Activated CD4-positive, alpha-beta T cell treated with anti-CD3 and anti-CD28 coated beads, Interleukin-2, amount 50 U/mL, for 48 hours (primary cell): Measurements from ENCODE around the gene PRDM16.

Experiments used
- DNase-seq, 2 experiments: peaks; one replicate each; pipeline ENCODE4 v3.0.0-alpha.2; 2020

PRDM16 gene

DNA sequence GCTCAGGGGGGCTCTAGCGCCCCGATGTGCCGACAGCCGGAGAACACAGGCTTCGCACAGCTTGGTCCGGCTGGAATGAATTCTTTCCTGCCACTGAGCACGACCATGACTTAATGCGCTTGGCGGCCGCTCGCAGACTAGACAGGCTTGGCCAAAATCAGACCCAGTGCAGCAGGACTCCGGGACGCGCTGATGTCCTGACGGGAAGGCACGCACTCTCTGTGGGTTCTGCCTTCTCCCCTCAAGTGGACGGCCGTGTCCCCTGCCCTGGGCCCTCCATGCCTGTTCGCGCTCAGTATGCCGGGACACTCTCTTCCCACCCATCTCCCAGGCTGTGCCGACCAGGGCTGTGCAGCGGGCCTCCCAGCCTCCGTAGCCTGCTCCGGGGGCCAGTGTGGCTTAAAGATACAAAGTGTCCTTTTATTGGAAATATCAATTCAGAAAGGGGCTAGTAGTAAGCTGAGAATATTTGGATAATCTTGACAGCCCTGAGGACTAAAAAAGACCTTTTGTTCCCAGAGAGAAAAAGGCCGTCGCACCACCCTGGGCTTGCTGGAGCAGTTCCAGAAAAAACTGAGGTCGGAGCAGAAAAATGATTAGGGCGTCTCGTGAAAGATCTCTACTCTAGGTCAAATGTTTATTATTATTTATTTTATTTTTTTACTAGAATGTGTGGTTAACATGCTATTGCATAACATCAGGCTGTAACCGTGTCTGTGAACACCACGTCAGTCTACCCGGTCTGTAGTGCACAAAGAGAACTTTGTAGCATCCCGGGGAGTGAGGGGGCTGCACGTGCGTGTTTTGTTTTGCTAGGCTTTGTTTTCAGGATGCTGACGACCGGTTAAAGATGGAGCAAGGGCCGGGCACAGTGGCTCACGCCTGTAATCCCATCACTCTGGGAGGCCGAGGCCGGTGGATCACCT is 297.4 kb downstream of the PRDM16 start:
- no peak for DNase-seq

DNA sequence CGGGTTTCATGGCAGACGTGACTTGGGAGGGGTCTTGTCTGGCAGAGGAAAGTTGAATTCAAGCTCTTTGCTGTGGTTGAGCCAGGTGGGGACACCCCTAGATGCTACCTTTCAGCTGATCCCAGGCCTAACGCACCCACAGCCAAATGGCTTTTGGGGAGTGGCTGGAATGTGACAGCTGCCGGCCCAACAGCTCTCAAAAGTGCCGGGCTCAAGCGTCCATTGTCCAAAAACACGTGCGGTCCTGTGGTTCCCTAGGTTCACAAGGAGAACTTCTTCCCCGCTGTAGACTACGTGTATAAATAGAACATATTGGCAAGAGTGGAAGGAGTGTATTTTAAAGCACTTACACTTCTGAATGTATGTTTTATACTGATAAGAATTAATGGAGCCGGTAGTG is 298.4 kb downstream of the PRDM16 start:
- no peak for DNase-seq

DNA sequence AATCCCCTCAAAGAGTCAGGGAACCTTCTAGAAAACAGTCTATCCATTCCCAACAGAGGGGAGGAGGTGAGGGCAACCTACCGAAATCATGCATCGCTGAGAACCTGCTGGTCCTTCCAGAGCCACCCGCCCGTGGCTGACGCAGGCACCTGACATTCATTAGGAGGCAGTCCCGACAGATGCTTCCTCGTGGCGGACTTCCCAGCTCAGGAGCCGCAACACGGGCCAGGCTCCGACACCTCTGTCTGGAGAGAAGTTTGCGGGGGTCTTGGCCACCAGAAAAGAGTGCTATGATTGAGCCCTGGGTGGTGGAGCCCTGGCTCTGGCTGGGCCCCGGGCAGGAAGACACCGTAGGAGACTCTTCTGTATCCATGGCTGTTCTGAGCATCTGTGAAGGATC is 299.1 kb downstream of the PRDM16 start:
- no peak for DNase-seq

DNA sequence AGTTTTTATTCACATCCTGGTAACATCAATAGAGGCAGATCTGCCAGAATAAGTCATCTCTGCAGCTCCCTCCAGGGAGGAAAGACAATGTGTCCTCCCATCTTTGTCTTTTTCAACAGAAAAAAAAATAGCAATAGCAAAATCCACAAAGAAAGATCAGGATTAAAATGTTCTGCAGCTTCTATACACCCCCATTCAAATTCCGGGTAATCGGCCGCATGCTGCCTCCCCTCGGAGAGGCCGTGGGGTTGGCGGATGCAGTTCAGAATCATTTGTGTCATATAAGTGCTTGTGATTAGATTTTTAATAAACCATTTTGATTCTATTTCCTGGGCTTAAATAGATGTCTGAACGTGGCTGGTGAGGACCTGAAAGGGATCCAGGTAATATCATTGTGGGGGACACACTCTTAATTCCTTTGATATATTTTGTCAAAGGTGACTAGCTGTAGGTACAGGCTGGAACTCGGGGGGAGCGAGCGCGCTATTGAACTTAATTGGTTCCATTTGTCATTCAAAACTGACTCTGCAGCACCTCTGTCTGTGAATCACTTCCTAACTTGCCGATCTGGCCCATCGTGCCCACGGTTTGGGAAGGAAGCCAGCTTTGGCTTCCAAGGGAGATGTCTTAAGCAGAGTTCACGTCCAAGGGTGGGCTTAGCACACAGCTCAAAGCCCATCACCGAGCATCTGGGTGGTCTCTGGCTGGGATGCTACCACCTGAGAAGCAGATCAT is 299.9 kb downstream of the PRDM16 start:
- DNase-seq: no peak

DNA sequence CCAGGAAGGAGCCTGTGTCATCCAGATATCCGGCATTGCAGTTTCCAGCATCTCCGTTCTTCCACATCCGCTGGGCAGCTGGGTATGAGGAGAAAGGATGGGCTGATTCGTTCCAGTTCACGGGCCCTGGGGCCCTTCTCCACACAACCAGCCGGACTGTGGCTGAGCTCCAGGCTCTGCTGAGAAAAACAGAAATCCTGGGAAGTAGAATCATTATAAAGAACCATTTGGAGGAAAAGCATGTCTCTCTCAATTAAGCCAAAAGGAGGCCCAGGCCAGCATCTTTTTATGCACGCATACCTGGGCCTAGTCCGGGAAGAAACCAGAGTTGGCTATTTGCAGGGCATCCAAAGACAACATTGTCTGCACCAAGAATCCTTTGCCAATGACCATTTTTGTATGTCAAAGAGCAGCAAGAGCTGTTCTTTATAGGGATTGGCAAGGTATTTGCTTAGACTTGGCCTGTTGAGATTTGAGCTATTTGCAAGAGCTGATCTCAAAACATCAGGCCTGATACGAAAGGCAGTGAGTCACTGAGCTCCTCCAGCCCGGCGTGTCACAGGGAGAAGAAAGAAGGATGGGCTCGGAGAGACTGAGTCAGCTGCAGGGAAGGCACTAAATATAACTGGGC is 300.6 kb downstream of the PRDM16 start:
- no peak for DNase-seq

DNA sequence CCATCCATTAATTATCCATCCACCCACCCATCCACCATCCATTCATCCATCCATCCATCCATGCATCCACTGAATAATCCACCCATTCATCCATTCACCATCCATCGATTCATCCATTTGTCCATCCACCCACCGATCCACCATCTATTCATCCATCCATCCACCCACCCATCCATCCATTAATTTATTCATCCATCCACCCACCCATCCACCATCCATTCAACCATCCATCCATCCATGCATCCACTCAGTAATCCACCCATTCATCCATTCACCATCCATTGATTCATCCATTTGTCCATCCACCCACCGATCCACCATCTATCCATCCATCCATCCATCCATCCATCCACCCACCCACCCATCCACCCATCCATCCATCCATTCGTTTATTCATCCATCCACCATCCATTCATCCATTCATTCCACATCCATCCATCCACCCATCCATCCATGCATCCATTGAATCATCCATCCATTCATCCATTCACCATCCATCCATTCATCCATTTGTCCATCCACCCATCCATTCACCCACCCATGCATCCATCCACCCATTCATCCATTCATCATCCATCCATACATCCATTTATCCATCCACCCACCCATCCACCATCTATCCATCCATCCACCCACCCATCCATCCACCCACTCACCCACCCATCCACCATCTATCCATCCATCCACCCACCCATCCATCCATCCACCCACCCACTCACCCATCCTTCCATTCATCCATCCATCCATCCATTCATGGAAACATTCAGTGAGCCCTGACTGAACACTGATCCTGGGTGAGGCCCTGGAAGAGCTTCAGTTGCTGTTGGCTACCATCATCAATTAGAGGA is 302.1 kb downstream of the PRDM16 start:
- no peak for DNase-seq

DNA sequence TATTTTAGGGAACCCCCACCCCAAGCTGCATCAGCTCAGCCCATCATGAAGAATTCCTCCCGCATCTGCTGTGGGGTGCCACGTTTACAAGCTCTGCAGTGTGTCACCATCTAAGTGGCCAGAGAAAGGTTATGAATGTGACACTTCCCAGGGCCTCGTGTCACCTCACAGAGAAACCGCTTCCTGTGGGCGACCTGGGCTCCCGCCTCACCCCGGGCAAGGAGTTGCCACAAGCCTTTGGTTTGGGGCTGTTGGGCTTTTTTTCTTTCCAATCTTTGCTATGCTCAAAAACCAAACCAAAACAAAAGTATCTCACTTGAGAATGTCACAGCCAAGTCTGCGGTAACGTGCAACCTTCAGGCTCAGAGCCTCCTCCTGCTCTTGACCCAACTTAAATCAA is 303.3 kb downstream of the PRDM16 start:
- peak; percentile 12 to 19 for DNase-seq

DNA sequence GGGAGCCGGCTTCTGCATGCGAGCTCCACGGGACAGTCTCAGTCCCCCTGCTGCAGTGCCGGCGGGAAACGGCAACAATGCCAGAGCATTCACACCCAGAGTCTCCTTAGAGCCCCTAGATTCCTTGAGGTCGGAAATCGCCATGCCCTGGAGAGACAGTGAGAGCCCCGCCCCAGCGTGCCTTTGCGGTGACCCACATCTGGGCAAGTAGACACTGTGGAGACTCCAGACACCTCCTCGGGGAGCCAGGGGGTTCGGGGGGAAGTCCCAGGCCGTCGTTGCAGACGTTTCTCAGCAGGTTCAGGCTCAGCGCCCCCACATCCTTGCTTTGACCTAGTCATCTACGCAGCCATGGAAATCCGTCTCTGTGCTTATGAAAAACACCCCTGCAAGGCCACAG is 304.2 kb downstream of the PRDM16 start:
- no peak for DNase-seq

DNA sequence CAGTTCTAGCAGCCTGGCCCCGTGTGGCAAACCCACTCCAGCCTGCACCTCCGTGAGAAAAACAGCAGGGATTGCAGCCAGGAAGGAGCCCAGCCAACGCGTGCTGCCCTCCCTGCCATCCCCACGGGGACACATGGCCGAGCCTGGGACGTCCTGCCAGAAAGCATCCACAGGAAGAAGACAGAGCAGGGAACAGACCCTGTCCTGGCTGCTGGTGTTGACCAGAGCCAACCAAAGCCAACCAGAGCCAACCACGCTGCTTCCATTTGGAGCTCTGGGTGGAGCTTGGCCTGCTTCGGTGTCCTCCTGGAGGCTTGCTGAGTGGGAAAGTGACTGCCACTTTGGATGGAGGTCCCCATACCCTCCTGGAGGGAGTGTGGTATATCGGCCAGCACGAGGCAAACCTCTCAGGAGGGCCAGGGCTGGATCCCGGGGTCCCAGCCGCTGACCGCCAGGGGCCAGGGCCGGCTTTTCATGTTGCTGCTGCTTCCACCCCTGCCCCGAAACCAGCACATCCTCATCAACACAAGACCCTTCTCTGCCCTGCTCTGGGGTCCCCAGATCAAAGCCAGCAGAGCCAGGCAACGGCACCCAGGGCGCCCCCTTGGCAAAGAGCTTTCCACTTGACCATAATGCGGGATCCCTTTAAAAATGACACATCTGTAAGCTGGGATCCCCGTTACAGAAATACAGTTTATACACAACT is 304.9 kb downstream of the PRDM16 start:
- DNase-seq: no peak

DNA sequence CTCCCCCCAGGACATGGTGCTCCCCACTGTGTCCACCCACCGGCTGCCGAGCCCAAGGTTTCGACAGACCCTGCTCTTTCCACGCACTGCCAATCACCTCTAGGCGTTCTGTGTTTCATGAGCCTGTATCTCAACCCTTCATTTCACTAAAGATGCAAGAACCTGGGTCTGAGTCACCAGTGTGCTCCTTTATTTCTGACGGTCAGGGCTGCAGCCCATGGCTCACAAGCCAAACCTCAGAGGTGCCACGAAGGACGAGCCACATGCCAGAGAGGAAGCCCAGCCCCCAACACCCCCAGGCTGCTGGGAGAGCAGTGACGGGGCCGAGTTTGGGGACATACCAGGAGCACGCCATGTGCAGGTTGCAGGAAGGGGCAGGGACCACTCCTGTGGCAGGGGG is 306.2 kb downstream of the PRDM16 start:
- no peak for DNase-seq

DNA sequence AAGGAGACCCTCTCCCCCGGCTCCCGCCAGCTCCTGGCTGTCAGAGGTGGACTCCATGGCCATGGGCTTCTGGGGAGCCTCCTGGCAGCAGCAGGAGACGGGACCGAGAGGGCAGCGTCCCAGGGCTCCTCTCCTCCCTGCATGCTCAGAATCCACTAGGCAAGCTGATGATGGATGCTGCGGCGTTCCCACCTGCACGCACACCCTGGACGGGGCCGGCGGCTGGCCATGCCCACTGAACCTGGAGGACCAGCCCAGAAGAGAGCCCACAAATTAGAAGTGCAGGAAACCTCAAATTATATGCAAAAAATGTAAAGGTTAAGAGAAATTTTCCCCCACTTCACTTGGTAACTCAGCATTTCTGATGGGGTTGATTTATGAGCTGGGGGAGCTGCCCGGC is 308.2 kb downstream of the PRDM16 start:
- no peak for DNase-seq

DNA sequence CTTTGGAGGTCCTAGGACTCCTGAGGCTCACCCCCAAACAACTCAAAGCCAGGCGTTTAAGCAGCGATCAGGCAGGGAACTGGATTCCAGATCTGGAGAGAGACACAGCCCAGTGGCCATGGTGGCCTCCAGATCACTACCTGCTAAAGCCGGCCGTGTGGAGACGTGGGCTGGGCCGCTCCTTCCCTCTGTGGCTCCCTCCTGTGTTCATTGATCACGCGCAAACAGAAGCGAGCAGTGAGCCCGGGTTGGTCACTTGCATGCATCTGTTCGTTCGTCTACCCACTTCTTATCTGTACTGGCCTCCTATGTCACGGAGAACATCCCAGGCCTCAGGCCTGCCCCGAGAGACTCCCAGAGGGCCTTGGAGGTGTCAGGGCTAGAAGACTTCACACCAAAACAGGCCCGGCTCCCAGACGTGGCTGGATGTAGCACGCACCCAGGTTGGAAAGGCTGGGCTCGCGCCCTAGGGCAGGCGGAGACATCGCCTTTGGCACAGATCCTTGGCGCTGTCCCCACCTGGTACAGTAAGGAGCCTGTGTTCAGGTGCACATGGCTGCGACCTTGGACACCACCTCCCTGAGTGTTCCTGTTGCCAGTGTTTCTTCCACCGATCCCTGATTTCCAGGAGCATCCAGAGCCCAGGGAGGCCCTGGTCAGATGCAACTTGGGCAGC is 308.7 kb downstream of the PRDM16 start:
- no peak for DNase-seq

DNA sequence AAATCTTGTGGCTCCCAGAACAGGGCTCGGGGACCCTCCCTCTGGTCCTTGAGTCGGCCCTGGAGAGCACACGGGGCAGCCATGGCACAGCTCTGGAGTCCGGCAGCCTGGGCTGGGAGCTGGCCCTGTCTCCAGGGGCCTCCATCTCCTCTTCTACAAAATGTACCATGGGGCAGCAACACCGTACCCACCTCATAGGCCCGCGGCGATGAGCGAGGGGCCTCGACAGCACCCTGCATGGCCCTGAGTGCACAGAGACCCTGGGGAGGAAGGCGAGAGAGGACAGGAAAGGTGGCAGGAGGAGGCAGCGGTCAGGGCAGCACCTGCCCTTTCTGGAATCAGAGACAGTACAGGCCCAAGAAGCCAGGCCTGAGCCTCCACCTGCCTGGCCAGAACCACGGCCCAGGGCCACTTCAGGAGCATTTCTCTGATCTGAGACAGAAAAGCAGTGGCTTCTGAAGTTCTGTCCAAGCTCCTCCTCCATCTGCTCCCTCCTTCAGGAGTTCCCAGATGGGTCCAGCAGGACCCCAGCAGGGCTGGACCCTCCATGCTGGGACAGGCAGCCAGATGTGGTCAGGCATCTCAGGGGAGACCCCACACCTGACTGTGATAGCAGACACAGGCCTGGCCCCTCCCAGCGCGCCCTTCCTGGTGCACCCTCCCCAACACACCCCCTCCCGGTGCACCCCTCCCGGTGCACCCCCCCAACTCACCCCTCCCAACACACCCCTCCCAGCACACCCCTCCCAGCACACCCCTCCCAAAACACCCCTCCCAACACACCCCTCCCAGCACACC is 309.6 kb downstream of the PRDM16 start:
- DNase-seq: no peak

DNA sequence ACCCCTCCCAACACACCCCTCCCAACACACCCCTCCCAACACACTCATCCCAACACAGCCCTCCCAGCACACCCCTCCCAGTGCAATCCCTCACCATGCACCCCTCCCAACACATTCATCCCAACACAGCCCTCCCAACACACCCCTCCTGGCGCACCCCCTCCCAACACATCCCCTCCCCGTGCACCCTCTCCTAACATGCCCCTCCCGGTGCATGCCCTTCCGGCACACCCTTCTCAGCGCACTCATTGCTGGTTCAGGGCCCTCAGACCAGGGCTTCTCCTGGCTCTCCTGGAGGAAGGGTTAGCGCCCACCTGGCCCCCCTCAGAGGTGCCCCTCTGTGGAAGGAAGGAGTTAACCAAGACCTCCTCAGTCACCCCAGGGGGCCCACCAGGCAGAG is 310.9 kb downstream of the PRDM16 start:
- DNase-seq: no peak

DNA sequence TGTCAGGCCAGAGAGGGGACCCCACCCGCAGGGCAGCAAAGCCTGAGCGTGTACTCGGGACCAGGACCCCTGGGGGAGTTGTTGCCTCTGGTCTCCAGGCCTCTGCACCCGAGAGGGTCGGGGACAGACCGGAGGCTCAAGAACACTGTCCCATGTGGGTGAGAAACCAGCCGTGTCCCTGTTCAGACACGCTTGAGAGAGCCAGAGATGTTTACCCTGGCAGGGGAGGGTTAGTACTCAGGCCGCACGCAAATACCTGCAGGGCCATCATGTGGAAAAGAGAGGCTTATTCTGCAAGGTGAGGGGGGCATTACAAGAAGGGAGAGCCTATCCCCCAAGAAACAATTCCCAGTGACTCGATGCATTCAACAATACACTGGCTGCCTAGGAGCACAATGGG is 311.5 kb downstream of the PRDM16 start:
- DNase-seq: no peak

DNA sequence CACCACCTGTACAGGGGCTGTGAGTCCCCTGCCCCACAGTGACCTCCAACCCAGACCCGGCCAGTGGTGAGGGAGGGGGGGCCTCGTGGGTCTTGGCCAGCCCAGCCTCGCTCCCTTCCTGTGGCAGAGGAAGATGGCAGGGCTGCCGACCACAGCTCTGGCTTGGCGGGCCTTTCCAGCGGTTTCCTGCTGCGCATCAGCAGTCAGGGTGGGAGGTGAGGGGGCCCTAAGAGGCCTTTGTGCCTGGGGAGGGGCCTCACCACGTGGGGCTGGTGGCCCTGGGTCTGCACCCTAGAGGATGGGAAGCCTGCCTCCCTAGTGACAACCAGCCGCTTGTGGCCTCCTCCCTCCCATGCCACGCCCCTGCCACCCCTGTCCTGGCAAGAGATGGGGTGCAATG is 312.9 kb downstream of the PRDM16 start:
- DNase-seq: no peak

DNA sequence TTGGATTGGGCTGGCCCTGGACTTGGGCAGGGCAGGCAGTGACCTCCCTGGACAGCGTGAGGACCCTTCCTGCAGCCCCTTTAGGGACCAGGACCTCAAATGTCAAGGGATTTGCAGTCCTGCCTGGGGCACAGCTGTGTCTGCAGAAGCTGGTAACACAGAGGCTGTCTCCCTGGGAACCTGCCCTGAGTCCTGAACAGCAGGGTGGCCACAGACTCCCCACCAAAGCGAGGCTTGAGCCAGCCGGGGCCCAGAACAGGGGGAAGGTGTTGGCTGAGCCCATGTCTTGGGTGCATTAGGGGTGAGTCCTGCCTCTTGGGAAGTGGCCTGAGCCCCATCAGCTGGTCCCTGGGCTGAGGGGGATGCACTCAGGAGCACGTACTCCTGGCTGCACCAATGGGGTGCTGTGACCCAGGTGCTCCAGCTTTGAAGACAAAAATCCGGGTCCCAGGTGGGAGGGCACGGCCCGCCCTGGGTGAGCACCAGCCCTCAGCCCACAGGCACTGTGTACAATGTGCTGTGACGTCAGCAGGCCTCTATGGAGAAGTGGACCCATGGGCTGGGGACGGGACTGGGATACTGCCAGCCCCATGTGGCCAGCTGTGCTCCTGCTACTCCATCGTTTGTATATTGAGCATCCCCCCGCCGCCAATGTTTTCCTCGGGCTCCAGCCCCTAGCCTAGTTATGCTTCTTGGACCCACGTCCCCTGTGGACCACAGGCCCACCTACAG is 313.5 kb downstream of the PRDM16 start:
- no peak for DNase-seq

DNA sequence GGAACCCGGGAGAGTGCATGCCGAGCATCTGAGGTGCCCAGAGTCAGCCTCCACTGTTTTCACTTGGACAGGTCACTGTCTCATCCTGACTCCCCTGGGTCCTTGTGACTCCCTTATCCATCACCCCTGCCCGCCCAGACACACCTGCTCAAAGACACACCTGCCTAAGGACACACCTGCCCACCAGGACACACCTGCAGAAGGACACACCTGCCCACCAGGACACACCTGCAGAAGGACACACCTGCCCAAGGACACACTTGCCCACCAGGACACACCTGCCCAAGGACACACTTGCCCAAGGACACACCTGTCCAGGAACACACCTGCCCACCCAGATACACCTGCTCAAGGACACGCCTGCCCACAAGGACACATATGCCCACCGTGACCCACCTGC is 314.7 kb downstream of the PRDM16 start:
- DNase-seq: no peak

DNA sequence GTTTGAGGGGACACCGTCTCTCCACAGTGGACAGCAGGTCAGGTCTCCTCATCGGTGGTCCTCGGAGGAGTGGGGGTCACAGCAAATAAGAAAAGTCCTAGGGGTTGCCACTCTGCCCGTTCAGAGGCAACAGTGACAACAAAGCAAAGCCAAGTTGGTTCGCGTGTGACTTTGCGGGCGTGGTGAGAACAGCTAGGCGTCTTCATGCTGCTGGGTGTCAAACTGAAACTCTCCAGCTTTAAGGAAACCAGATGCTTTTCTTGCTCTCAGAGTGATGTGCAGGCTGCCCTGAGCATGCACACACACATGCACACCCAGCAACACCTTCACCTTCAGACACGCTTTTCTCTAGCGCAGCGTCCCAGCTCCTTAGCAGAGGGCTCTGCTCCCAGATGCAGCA is 315.4 kb downstream of the PRDM16 start:
- no peak for DNase-seq
